HAP-1 (cell line): ENCODE measurements around the gene ALOX5AP.

Experiments
- DNase-seq, 2 experiments: peaks; one replicate each; pipeline ENCODE4 v3.0.0-alpha.2; 2016 to 2020; ENCODE audit warnings: low spot score in 2 of 2
- H3K27me3 ChIP-seq: fragments of 250-450 bp; sonication (Bioruptor Pico); 2 replicates; pipeline ENCODE4 v1.5.1; 2020; ENCODE audit warnings: low read depth, mild to moderate bottlenecking, moderate library complexity
- H3K36me3 ChIP-seq: fragments of 250-450 bp; sonication (Bioruptor Pico); replicated peaks from 2 replicates; pipeline ENCODE4 v1.5.1; 2020; ENCODE audit warnings: mild to moderate bottlenecking
- H3K4me1 ChIP-seq: fragments of 250-450 bp; sonication (Bioruptor Pico); 2 replicates; pipeline ENCODE4 v1.5.1; 2020; ENCODE audit warnings: mild to moderate bottlenecking
- H3K4me3 ChIP-seq: fragments of 250-450 bp; sonication (Bioruptor Pico); 2 replicates; pipeline ENCODE4 v1.5.1; 2020; ENCODE audit warnings: mild to moderate bottlenecking, moderate library complexity
- H3K9me3 ChIP-seq: fragments of 250-450 bp; sonication (Bioruptor Pico); 2 replicates; pipeline ENCODE4 v1.5.1; 2020; ENCODE audit warnings: mild to moderate bottlenecking, moderate library complexity
- in situ Hi-C: fragments of 300-500 bp; cut with MboI; formaldehyde crosslinking; loops from 3 replicates; pipeline ENCODE4 v1.14.3; 2020; ENCODE audit warnings: low sequenced_read_pairs, inconsistent platforms, mixed read lengths

Gene ALOX5AP

DNA sequence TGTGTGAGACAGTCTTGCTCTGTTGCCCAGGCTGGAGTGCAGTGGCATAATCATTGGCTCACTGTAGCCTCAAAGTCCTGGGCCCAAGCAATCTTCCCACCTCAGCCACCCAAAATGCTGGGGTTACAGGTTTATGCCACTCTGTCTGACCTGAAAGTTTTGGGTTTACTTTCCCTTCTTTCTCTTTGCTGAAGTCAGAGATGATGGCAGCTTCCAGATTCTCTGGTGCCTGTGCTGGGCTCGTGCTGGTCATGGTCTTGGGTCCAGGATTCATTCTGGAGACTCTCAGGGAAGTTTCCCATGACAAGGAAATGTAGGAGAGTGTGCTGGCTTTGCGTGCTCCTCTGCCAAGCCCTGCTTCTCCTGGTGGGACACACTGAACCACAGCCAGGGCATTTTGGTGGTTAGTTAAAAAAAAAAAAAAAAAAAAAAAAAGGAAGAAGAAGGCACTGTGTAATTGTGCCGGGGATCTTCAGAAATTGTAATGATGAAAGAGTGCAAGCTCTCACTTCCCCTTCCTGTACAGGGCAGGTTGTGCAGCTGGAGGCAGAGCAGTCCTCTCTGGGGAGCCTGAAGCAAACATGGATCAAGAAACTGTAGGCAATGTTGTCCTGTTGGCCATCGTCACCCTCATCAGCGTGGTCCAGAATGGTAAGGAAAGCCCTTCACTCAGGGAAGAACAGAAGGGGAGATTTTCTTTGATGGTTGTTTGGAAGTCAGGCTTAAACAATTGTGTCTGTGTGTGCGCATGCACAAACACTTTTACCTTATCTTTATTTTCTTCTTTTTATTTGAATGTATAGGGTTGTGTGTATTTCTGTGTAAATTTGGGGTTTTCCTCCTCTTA, at the start of gene ALOX5AP:
Gene ALOX5AP, plus strand, starts transcription at position 519 of the 847 bp plus-strand sequence. Its CDS starts 63 bp downstream, at position 582.
- no peaks in the 10 kb centered on the region for H3K9me3 ChIP-seq
- in situ Hi-C loops = no loop called here
- no peak within 1 kb of the TSS for H3K4me3 ChIP-seq
- H3K27me3 ChIP-seq = no peaks in the 10 kb centered on the region
- H3K36me3 ChIP-seq = no peaks in the 10 kb centered on the region
- DNase-seq = no peak
- H3K4me1 ChIP-seq = peaks cover 8% of the 10 kb centered on the region; the same call in 1 of the 2 replicates

DNA sequence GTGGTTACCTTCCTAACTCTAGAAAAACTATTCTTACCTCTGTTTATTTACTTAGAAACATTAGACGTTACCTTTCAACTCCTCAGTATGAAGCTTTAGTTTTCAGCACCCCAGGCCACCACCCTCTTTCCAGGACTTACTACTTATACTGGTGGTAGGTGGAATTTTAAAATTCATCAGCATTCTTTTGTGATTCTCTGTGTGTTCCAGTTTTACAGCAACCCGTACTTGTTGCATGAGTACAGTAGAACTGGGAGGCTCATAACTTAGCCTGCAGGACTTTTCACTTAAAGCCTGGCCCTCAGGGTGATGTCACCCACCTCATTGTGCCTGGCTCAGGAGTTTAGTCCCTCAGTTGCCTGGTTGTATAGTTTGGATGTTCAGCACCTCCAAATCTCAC, 49.4 kb upstream of the ALOX5AP start:
- Histone ChIP-seq H3K4me3 (no peak overlapping the region), H3K36me3 (no peaks in the 10 kb centered on the region), H3K9me3 (no peaks in the 10 kb centered on the region), H3K4me1 (no peaks in the 10 kb centered on the region), H3K27me3 (no peaks in the 10 kb centered on the region)
- in situ Hi-C loops = loop anchor here (25.0 kb wide), 1 partner anchor 351 kb away; no protein-coding TSS in a partner anchor
- no peak for DNase-seq

DNA sequence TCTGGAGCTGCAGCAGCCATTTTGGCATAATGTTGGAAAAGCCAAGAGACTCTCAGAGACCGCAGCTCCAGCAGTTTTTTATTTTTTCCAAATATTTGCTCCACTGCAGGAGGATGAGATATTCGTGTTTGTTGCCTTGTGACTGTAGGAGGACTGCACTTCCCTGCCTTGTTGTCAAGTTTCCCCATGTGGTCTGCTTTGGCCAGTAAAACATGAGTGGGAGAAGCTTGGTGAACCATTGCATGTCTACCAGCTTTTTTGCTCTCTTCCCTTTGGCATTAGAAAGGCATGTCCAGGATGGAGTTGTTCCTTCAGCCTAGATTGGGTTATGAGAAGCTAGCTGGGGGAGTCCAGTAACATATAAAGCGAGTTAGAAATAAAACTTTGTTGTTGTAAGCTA, 47.7 kb upstream of the ALOX5AP start:
- Histone ChIP-seq H3K4me1 (no peaks in the 10 kb centered on the region), H3K9me3 (no peaks in the 10 kb centered on the region), H3K27me3 (0 out of 2 replicates have a peak, but pooled peaks cover under 1% of the 10 kb centered on the region), H3K36me3 (no peaks in the 10 kb centered on the region), H3K4me3 (no peak overlapping the region)
- in situ Hi-C loops = loop anchor here (25.0 kb wide), 1 partner anchor 350 kb away; no protein-coding TSS in a partner anchor
- DNase-seq = no peak

DNA sequence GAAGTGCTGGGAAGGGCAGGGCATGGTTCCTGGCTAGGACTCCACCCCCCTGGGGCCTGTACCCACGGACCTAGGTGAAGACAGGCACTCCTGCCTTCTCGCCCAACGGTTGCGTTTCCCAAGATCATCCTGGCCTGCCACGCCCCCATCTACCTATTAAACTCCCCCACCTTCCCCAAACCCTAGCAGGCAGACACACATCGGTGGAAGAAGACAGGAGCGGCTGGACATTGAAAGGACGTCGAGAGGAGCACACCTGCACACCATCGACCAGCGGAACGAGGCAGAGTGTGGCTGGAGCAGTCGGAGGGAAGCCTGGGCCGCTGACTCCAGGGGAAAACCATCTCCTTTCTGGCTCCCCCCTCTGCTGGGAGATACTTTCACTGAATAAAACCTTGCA, 45.6 kb upstream of the ALOX5AP start:
- H3K27me3 ChIP-seq = peaks cover 13% of the 10 kb centered on the region; the same call in 1 of the 2 replicates
- no peak for DNase-seq
- H3K4me1 ChIP-seq = no peaks in the 10 kb centered on the region
- no peaks in the 10 kb centered on the region for H3K36me3 ChIP-seq
- H3K4me3 ChIP-seq = no peak overlapping the region
- in situ Hi-C loops = loop anchor here (25.0 kb wide), 1 partner anchor 348 kb away; no protein-coding TSS in a partner anchor
- no peaks in the 10 kb centered on the region for H3K9me3 ChIP-seq

DNA sequence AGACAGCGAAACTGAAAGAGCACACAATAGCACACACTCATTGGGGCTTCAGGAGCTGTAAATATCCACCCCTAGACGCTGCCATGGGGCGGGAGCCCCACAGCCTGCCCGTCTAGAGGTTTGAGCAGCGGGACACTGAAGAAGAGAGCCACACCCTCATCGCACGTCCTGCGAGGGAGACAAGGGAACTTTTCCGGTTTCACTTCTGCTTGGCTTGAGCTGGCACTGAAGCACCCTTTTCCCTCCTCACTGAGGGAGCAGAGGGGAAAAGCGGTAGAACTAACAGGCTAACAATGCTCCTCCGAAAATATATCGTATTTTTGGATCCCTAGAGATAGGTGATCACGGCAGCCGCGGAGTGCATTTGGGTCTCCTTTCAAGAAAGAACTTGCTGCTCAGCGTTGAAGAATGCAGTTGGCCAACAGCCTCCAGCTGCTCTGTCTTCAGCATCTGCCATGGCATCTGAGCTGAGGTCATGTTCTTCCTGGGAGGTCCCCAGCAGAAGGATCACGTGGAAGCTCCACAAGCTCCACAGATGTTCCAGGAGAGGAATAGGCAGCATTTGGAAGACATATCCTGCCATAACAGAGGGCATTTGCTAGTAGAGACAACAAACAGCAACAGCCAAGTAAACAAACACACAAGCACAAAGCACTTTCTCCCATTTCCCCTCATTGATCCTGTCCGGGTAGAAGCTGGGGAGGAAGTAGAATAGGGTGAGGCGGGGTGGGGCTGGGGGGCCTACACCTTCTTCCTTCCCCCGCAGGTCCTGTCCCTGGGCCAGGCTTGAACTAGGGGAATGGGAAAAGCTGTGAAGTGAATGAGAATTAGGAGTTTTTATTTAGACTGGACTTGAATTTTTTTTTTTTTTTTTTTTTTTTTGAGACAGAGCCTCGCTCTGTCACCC, 44.8 kb upstream of the ALOX5AP start:
- in situ Hi-C loops = loop anchor here (25.0 kb wide), 1 partner anchor 347 kb away; no protein-coding TSS in a partner anchor
- no peaks in the 10 kb centered on the region for H3K36me3 ChIP-seq
- DNase-seq = no peak
- H3K9me3 ChIP-seq = no peaks in the 10 kb centered on the region
- no peak overlapping the region for H3K4me3 ChIP-seq
- peaks cover 13% of the 10 kb centered on the region; the same call in 1 of the 2 replicates for H3K27me3 ChIP-seq
- no peaks in the 10 kb centered on the region for H3K4me1 ChIP-seq

DNA sequence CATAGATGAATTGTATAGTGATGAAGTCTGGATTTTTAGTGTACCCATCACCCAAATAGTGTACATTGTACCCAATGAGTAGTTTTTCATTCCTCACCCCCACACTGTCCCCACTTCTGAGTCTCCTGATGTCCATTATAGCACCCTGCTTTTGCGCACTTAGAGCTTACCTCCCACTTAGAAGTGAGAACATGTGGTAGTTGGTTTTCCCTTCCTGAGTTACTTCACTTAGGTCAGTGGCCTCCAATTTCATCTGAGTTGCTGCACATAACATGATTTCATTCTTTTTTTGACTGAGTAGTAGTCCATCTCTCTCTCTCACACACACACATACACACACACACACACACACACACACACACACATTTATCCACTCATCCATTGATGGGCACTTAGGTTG, 43.2 kb upstream of the ALOX5AP start:
- no peaks in the 10 kb centered on the region for H3K4me1 ChIP-seq
- H3K27me3 ChIP-seq = peaks cover 20% of the 10 kb centered on the region; the same call in 1 of the 2 replicates
- H3K4me3 ChIP-seq = no peak overlapping the region
- in situ Hi-C loops = loop anchor here (25.0 kb wide), 1 partner anchor 345 kb away; no protein-coding TSS in a partner anchor
- H3K9me3 ChIP-seq = no peaks in the 10 kb centered on the region
- no peak for DNase-seq
- H3K36me3 ChIP-seq = no peaks in the 10 kb centered on the region

DNA sequence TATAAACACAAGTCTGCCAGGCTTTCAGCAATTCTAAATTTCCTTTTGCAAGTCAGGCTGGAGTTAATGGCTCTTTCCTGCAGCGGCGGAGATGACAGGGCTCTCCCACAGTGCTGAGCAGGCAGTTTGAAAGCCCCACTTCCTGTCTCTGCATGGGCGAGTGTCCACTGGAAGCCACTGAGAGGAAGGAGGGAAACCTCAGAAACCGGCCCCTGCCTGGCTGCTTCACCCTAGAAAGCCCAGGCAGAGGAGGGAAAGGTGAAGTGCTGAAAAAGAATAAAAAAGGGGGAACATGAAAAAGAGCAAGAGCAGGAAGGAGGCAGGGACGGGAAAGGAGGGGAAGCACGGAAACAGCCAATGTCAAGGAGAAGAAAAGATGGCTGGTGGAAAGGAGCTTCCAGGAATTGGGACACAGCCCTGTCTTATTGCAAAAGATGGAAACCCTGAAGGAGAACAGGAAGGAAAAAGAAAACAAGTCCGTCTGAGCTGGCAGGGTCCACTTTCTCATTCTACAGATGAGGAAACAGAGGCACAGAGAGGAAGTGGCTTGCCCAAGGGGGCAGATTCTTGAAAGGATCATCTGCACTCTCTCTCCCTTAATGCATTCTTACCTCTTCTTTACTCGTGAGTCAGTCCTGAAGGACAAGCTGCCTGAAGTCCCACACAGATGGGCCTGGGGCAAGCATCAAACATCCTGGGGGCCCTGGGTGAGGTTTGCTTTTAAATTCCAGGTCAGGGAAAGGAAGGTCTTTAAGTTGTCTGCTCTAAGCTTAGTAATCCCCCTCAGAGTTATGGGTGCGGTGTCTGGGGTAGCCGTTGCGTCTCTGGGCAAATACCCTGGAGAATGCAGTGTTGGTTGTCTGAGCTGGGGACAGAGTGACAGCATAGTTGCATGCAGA, 38.8 kb upstream of the ALOX5AP start:
- H3K4me3 ChIP-seq = no peak overlapping the region

DNA sequence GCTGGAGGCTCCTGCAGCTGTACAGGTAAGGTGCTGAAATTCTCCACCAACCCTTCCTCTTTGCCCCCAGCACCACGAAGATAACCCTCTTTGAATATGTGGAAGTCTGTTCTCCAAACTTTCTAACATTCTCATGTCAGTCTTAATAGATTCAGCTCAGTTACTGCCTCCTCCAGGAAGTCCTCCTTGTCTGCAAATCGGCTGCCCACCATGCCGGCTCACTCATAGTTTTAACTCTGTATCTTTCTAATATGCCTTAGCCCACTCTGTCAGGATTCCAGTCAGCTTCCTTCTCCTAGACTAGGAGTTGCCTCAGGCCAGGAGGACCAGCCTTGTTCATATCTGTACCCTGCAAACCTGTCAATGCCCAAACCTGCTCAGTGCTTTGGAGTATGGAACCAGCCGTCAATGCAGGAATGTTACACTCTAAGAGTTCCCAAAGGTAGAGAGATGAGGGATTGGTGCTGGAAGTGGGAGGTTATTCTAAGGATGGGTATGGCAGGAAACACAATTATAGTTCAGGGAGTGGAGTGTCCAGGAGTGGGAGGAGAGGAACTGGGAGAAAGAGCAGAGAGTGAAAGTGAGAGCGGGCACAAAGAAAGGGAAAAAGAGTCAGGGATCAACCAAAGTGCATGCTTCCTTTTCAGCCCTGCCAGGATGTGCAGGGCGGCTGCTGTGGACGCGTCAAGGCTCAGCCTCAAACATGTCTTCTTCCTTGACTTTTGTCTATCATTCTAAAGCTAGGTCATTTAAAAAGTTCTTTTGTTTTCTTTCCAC, 38.0 kb upstream of the ALOX5AP start:
- peaks cover 40% of the 10 kb centered on the region; the same call in 1 of the 2 replicates for H3K27me3 ChIP-seq
- no peaks in the 10 kb centered on the region for H3K36me3 ChIP-seq
- H3K4me1 ChIP-seq = no peaks in the 10 kb centered on the region
- H3K9me3 ChIP-seq = no peaks in the 10 kb centered on the region
- no peak overlapping the region for H3K4me3 ChIP-seq
- DNase-seq = no peak
- in situ Hi-C loops = loop anchor here (25.0 kb wide), 1 partner anchor 340 kb away; no protein-coding TSS in a partner anchor

More for the DNA sequence above, 38.8 kb upstream of the ALOX5AP start:
- H3K27me3 ChIP-seq = peaks cover 40% of the 10 kb centered on the region; the same call in 1 of the 2 replicates
- DNase-seq = no peak
- in situ Hi-C loops = loop anchor here (25.0 kb wide), 1 partner anchor 341 kb away; no protein-coding TSS in a partner anchor
- no peaks in the 10 kb centered on the region for H3K36me3 ChIP-seq
- no peaks in the 10 kb centered on the region for H3K9me3 ChIP-seq
- no peaks in the 10 kb centered on the region for H3K4me1 ChIP-seq

DNA sequence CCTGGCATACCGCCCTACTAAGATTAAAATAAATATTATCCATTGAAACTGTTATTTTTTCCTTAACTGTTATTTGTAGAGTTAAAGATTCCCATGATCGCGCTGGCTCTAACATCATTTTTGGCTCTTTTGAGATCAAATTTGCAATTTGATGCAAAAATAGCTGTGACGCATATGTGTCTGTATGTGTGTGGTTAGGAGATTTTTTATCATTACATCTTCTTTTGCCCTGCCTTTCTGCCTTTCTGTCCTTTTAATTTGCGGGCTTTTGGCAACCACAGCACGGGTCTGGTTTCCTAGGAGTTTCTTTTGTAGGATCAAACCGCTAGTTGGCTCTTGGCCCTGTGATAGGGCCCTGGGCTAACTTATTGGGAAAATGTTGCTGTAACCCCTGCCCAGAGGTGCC, 37.3 kb upstream of the ALOX5AP start:
- H3K4me1 ChIP-seq = no peaks in the 10 kb centered on the region
- in situ Hi-C loops = loop anchor here (25.0 kb wide), 1 partner anchor 339 kb away; no protein-coding TSS in a partner anchor
- no peak for DNase-seq

DNA sequence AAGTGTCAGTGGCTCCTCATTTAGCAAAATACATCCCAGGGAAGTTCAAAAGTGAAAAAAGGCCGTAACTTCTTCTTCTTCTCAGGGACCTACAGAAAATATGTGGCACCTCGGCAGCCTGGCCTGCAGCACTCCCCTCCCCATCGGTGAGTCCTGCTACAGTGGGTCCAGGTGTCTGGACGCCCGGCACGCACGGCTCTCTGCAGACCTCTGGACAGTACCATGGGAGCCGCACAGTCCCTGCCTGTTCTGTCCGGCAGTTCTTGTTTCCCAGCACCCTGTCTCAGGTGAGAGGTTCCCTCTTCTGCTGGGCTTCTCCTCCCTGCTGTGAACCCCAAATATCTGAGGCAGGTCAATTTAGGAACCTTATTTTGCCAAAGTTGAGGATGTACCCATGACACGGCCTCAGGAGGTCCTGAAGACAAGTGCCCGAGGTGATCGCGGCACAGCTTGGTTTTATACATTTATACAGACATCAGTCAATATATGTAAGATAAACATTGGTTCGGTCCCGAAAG, 36.8 kb upstream of the ALOX5AP start:
- H3K27me3 ChIP-seq = peaks cover 32% of the 10 kb centered on the region; the same call in 1 of the 2 replicates
- H3K9me3 ChIP-seq = no peaks in the 10 kb centered on the region
- H3K4me1 ChIP-seq = no peaks in the 10 kb centered on the region
- DNase-seq = no peak
- in situ Hi-C loops = loop anchor here (25.0 kb wide), 1 partner anchor 339 kb away; no protein-coding TSS in a partner anchor
- no peak overlapping the region for H3K4me3 ChIP-seq
- H3K36me3 ChIP-seq = no peaks in the 10 kb centered on the region

More for the DNA sequence above, 37.3 kb upstream of the ALOX5AP start:
- H3K27me3 ChIP-seq = peaks cover 36% of the 10 kb centered on the region; the same call in 1 of the 2 replicates
- no peak overlapping the region for H3K4me3 ChIP-seq
- no peaks in the 10 kb centered on the region for H3K36me3 ChIP-seq
- no peaks in the 10 kb centered on the region for H3K9me3 ChIP-seq

DNA sequence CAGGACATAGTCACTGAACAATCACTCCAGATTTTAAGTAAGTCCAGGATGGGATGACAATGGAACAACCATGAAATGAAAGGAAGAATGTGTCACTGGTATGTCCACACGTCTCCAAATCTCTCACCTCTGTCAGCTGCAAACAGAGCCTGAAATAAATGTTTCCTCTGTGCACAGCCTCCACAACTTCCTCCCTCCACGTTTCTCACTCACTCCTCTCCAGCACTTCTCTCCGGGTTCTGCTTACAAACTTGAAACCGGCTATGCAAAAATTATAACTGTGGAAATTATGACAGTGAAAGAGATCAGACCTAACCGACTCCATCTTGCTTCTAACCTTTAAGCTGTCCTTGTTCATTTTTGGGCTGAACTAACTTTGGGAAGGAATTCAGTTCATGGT, 35.0 kb upstream of the ALOX5AP start:
- H3K4me3 ChIP-seq = no peak overlapping the region
- H3K36me3 ChIP-seq = no peaks in the 10 kb centered on the region
- no peaks in the 10 kb centered on the region for H3K4me1 ChIP-seq
- no peak for DNase-seq
- in situ Hi-C loops = no loop called here
- H3K9me3 ChIP-seq = peaks cover 2% of the 10 kb centered on the region; the same call in 1 of the 2 replicates
- H3K27me3 ChIP-seq = peaks cover 27% of the 10 kb centered on the region; the same call in 1 of the 2 replicates

DNA sequence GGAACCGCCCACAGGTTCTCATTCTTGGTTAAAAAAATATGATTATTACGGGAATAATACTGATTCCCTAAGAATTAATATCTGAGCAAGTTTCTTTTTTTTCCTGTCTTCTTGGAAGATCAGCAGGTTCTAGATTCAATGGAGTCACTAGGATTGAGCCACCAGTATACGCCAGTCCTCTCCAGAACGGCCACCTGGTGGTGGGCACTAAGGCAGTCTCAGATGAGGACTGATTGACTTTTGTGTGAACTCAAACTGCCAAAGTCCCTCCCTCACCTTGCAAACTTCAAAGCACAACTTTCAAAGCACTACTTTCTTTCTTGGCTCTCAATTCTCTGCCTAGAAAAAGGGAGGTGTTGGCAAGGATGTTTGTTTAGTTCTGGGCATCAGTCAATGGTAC, 33.3 kb upstream of the ALOX5AP start:
- in situ Hi-C loops = no loop called here
- H3K9me3 ChIP-seq = peaks cover 2% of the 10 kb centered on the region; the same call in 1 of the 2 replicates

More for the DNA sequence above, 33.3 kb upstream of the ALOX5AP start:
- Histone ChIP-seq H3K27me3 (peaks cover 21% of the 10 kb centered on the region; the same call in 1 of the 2 replicates), H3K4me1 (no peaks in the 10 kb centered on the region), H3K36me3 (no peaks in the 10 kb centered on the region), H3K4me3 (no peak overlapping the region)
- DNase-seq = no peak
